GM12878 (cell line): ENCODE data around the gene OPTC. TPM values are rescaled to one million over a fixed set of nuclear protein-coding genes. Genes with fewer than 3 reads are reported as not detected.

Source experiments
- ATAC-seq: fragments of 200-7000 bp; cut with Tn5 transposase; 3 replicates; pipeline ENCODE4 v1.9.1; 2020; ENCODE audit warnings: mild to moderate bottlenecking, moderate library complexity
- BruUV-seq: library from RNA; stranded (reverse); fragments of 400-500 nt; replicated peaks from 2 replicates; lab custom pipeline; 2021; lab: Mats Ljungman, UMichigan
- CTCF ChIA-PET: fragments of 300-600 bp; sonication (Branson Sonifier 250); formaldehyde crosslinking; extraction: SDS; loops from one replicate; lab custom pipeline; 2021; ENCODE audit warnings: inconsistent platforms; lab: Yijun Ruan, JAX
- POLR2A ChIA-PET: fragments of 350-600 bp; formaldehyde crosslinking; extraction: SDS; loops from one replicate; lab custom pipeline; 2021; ENCODE audit warnings: inconsistent platforms; lab: Charles Lee
- RAD21 ChIA-PET: fragments of 300-600 bp; sonication (Branson Sonifier 250); formaldehyde crosslinking; loops from one replicate; lab custom pipeline; 2023; ENCODE audit warnings: antibody characterized with exemption; ENCODE audit not compliant: unreplicated experiment; lab: Charles Lee
- SMC1A ChIA-PET: fragments of 300-600 bp; sonication (Branson Sonifier 250); formaldehyde crosslinking; loops from one replicate; lab custom pipeline; 2023; ENCODE audit not compliant: unreplicated experiment, uncharacterized antibody; lab: Charles Lee
- DNase-seq: peaks from one replicate; pipeline ENCODE4 v3.0.0-alpha.2; 2011; ENCODE audit warnings: low read depth, low spot score
- FAIRE-seq: peaks from 3 replicates; lab custom pipeline; 2011; peaks lifted over from hg19 to GRCh38; lab: Jason Lieb, UNC
- H2AFZ ChIP-seq: 2 replicates; pipeline ENCODE4 v1.6.0; 2011; ENCODE audit warnings: low read depth, low read length, control low read depth; ENCODE audit not compliant: control insufficient read depth
- H3K27ac ChIP-seq: 2 replicates; pipeline ENCODE4 v1.5.1; 2011; ENCODE audit warnings: control low read depth; ENCODE audit not compliant: control insufficient read depth, insufficient read depth
- H3K27me3 ChIP-seq, 2 experiments: replicated peaks in 1 of 2; 2 replicates each; pipeline versions ENCODE4 v1.6.0 to v1.6.1; 2011; ENCODE audit warnings: low read length in 1 of 2; ENCODE audit not compliant: control insufficient read depth in 2 of 2, insufficient read depth in 2 of 2
- H3K36me3 ChIP-seq, 2 experiments: 2 replicates each; pipeline ENCODE4 v1.5.1; 2011; ENCODE audit warnings: low read length in 1 of 2; ENCODE audit not compliant: control insufficient read depth in 2 of 2, insufficient read depth in 2 of 2
- H3K4me1 ChIP-seq: 2 replicates; pipeline ENCODE4 v1.6.1; 2011; ENCODE audit warnings: mild to moderate bottlenecking, low read length, moderate library complexity, mixed read lengths; ENCODE audit not compliant: control insufficient read depth, insufficient read depth
- H3K4me2 ChIP-seq: 2 replicates; pipeline ENCODE4 v1.6.0; 2011; ENCODE audit warnings: control low read depth; ENCODE audit not compliant: control insufficient read depth, insufficient read depth
- H3K4me3 ChIP-seq: fragments of 200-600 bp; sonication (generic); 2 replicates; pipeline ENCODE4 v1.5.1; 2016
- H3K79me2 ChIP-seq: 2 replicates; pipeline ENCODE4 v1.6.0; 2011; ENCODE audit warnings: low read length; ENCODE audit not compliant: control insufficient read depth, insufficient read depth
- H3K9ac ChIP-seq: 2 replicates; pipeline ENCODE4 v1.8.0; 2011; ENCODE audit warnings: low read length, control low read depth, mixed read lengths; ENCODE audit not compliant: control insufficient read depth, insufficient read depth
- H3K9me3 ChIP-seq: replicated peaks from 3 replicates; pipeline ENCODE4 v1.5.1; 2011; ENCODE audit warnings: mild to moderate bottlenecking, low read length; ENCODE audit not compliant: control insufficient read depth, insufficient read depth
- H4K20me1 ChIP-seq: 2 replicates; pipeline ENCODE4 v1.6.0; 2011; ENCODE audit not compliant: control insufficient read depth, insufficient read depth
- BHLHE40 ChIP-seq, 2 experiments: fragments of 450-650 bp in 1 of 2; IDR thresholded peaks; 2 replicates each; pipeline ENCODE4 v1.6.1; 2011 to 2017; ENCODE audit warnings: low read depth in 2 of 2, borderline replicate concordance in 1 of 2, improper control_type of control experiment in 1 of 2, low read length in 1 of 2, mild to moderate bottlenecking in 1 of 2
- CBX3 ChIP-seq: fragments of 200-600 bp; sonication (generic); IDR thresholded peaks from 2 replicates; pipeline ENCODE4 v1.6.1; 2016; ENCODE audit warnings: low read depth, borderline replicate concordance
- HDGF ChIP-seq: fragments of 450-650 bp; IDR thresholded peaks from 2 replicates; pipeline ENCODE4 v1.6.1; 2016; ENCODE audit warnings: antibody characterized with exemption
- MEF2A ChIP-seq: IDR thresholded peaks from 2 replicates; pipeline ENCODE4 v1.6.1; 2011; ENCODE audit warnings: low read depth, mild to moderate bottlenecking, low read length, moderate library complexity; ENCODE audit not compliant: insufficient read depth
- NFYA ChIP-seq: IDR thresholded peaks from 2 replicates; pipeline ENCODE4 v1.6.1; 2011; ENCODE audit warnings: low read depth, mild to moderate bottlenecking, low read length, improper control_type of control experiment, borderline replicate concordance
- POU2F2 ChIP-seq: IDR thresholded peaks from 3 replicates; pipeline ENCODE4 v1.6.1; 2011; ENCODE audit warnings: low read depth, mild to moderate bottlenecking, low read length, borderline replicate concordance
- SRF ChIP-seq, 2 experiments: IDR thresholded peaks; 2 replicates each; pipeline ENCODE4 v1.6.1; 2011; ENCODE audit warnings: low read depth in 2 of 2, low read length in 2 of 2, mild to moderate bottlenecking in 1 of 2, moderate library complexity in 1 of 2
- TAF1 ChIP-seq: IDR thresholded peaks from 2 replicates; pipeline ENCODE4 v1.6.1; 2011; ENCODE audit warnings: mild to moderate bottlenecking, low read depth, low read length, borderline replicate concordance
- TARDBP ChIP-seq: IDR thresholded peaks from 2 replicates; pipeline ENCODE4 v1.6.1; 2016; ENCODE audit warnings: borderline replicate concordance
- TCF12 ChIP-seq: IDR thresholded peaks from 2 replicates; pipeline ENCODE4 v1.6.1; 2011; ENCODE audit warnings: low read depth, mild to moderate bottlenecking, low read length
- TCF3 ChIP-seq: IDR thresholded peaks from 2 replicates; pipeline ENCODE4 v1.6.1; 2012; ENCODE audit warnings: low read depth, mild to moderate bottlenecking, low read length, borderline replicate concordance; ENCODE audit not compliant: insufficient read depth
- ZNF217 ChIP-seq: fragments of 450-650 bp; IDR thresholded peaks from 2 replicates; pipeline ENCODE4 v1.6.1; 2017; ENCODE audit warnings: antibody characterized with exemption, mild to moderate bottlenecking
- ZNF687 ChIP-seq: fragments of 450-650 bp; IDR thresholded peaks from 2 replicates; pipeline ENCODE4 v1.6.1; 2017; ENCODE audit warnings: mild to moderate bottlenecking, moderate library complexity
- WGBS: methylation state at CpG from one replicate; pipeline ENCODE4 v1.1.6; 2016; ENCODE audit warnings: low lambda C conversion rate; ENCODE audit not compliant: insufficient replicate concordance, insufficient coverage; ENCODE audit errors: missing lambda C conversion rate; 5-methylcytosine and 5-hydroxymethylcytosine counted together
- in situ Hi-C: fragments of 300-500 bp; cut with MboI; formaldehyde crosslinking; loops from 9 replicates; pipeline ENCODE4 v1.14.3; 2018; ENCODE audit warnings: mixed read lengths
- intact Hi-C: fragments of 100-400 bp; cut with micrococcal nuclease; formaldehyde crosslinking; loops from one replicate; pipeline ENCODE4 v1.14.2; 2022; ENCODE audit not compliant: unreplicated experiment
- polyA plus RNA-seq, 11 experiments: library from polyadenylated mRNA; depleted of rRNA in 4 of 11; unstranded in 6 of 11; stranded (reverse) in 5 of 11; fragments of >200 nt; fragmentation: Nextera tagmentation in 4 of 11; fragmentation: Illumina TruSeq in 1 of 11; extraction: Ambion mirVana in 4 of 11; extraction: Trizol in 1 of 11; gene quantifications; 1 replicate in 1 of 11; 2 replicates in 10 of 11; pipeline versions ENCODE4 v1.2.1 to v1.2.3, GENCODE V29; 2011 to 2016; ENCODE audit warnings: inconsistent platforms in 2 of 11, missing spikeins in 2 of 11, low read depth in 1 of 11
- total RNA-seq, 4 experiments: library from RNA; depleted of rRNA in 3 of 4; stranded (reverse); fragments of >200 nt in 3 of 4; fragmentation: Illumina TruSeq in 1 of 4; extraction: Trizol in 1 of 4; gene quantifications; 2 replicates each; pipeline versions ENCODE4 v1.2.1 to v1.2.3, GENCODE V29; 2013 to 2021
- TF ChIP-seq, protein P1 (sequence below): IDR thresholded peaks from 2 replicates; pipeline ENCODE4 v1.6.1; 2012; ENCODE audit warnings: low read length, inconsistent platforms
- TF ChIP-seq, protein P2 (sequence below): IDR thresholded peaks from 2 replicates; pipeline ENCODE4 v1.6.1; 2012; ENCODE audit warnings: low read depth, low read length, improper control_type of control experiment

The OPTC gene
- total and polyA plus RNA-seq, 10 of the 15 experiments (the other 5 are each of a cell fraction or from before 2014, with no cell fraction given) = not detected

DNA sequence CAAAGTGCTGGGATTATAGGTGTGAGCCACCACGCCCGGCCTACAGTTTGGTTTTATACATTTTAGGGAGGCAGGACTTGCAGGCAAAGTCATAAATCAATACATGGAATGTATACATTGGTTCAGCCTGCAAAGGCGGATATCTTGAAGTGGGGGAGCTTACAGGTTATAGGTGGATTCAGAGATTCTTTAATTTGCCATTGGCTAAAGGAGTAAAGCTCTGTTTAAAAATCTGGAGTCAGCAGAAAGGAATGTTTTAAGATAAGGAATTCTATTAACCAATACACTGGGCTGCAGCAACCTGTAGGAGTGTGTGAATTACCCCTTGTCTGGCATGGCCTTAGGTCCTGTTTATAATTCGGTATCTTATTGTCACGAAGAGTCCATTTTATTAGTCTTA lies 57.6 kb downstream of the OPTC start (continued):
- TF ChIP-seq ZNF687 = no peak
- TF ChIP-seq SRF (IDR thresholded peaks at IDR 0.05; ENCODE audit: low read depth in 2 of 2, low read length in 2 of 2) = no peak
- TF ChIP-seq BHLHE40 (IDR thresholded peaks at IDR 0.05; ENCODE audit: borderline replicate concordance in 1 of 2, low read depth in 2 of 2, low read length in 1 of 2) = no peak
- TF ChIP-seq CBX3 = no peak
- no peak for TF ChIP-seq POU2F2

DNA sequence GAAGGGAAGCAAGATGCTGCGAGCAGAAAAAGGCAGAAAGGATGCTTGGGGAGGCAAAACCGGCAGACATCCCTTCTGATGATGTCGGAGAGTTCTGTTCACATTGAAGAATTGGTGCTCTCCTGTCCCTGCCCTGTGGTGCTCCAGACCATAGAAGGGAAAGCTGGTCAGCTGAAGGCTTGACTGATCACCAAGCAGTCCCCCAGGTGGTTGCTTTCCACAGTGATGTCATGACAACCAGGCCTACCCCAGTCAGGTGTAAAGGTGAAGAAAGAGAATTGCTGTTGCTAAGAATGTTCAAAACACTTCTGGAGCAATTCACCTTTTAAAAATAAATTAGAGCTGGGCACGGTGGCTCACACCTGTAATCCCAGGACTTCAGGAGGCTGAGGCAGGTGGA lies 59.5 kb downstream of the OPTC start:
- ATAC-seq = no peak
- Histone ChIP-seq H3K79me2 (no peaks in the 10 kb centered on the region), H3K9me3 (no peaks in the 10 kb centered on the region), H3K27ac (no peak overlapping the region), H2AFZ (no peak overlapping the region), H3K4me2 (no peak overlapping the region), H3K36me3 (no peaks in the 10 kb centered on the region), H3K4me1 (no peaks in the 10 kb centered on the region), H4K20me1 (no peaks in the 10 kb centered on the region), H3K4me3 (no peak overlapping the region), H3K27me3 (no peaks in the 10 kb centered on the region; a peak in 2 of 4 replicates), H3K9ac (no peak overlapping the region)
- POLR2A ChIA-PET = no interaction called here
- RAD21 ChIA-PET = no interaction called here
- CTCF ChIA-PET = no interaction called here
- intact Hi-C loops (no loop called here), in situ Hi-C loops (no loop called here)
- no peak for DNase-seq
- no peak for FAIRE-seq
- SMC1A ChIA-PET = no interaction called here
- WGBS = 43% methylated on average over 4 of the region's 4 CpGs
- BruUV-seq = no TSS peak
- TF ChIP-seq TCF3 = no peak
- no peak for TF ChIP-seq TCF12
- TF ChIP-seq, protein P1, sequence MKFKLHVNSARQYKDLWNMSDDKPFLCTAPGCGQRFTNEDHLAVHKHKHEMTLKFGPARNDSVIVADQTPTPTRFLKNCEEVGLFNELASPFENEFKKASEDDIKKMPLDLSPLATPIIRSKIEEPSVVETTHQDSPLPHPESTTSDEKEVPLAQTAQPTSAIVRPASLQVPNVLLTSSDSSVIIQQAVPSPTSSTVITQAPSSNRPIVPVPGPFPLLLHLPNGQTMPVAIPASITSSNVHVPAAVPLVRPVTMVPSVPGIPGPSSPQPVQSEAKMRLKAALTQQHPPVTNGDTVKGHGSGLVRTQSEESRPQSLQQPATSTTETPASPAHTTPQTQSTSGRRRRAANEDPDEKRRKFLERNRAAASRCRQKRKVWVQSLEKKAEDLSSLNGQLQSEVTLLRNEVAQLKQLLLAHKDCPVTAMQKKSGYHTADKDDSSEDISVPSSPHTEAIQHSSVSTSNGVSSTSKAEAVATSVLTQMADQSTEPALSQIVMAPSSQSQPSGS = no peak
- TF ChIP-seq NFYA = no peak
- TF ChIP-seq, protein P2, sequence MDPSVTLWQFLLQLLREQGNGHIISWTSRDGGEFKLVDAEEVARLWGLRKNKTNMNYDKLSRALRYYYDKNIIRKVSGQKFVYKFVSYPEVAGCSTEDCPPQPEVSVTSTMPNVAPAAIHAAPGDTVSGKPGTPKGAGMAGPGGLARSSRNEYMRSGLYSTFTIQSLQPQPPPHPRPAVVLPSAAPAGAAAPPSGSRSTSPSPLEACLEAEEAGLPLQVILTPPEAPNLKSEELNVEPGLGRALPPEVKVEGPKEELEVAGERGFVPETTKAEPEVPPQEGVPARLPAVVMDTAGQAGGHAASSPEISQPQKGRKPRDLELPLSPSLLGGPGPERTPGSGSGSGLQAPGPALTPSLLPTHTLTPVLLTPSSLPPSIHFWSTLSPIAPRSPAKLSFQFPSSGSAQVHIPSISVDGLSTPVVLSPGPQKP = no peak
- no peak for TF ChIP-seq TARDBP
- no peak for TF ChIP-seq MEF2A
- TF ChIP-seq TAF1 = no peak
- no peak for TF ChIP-seq ZNF217
- TF ChIP-seq HDGF = no peak
